ENCODE measurements around the gene SSUH2. TPM values are rescaled to one million over a fixed set of nuclear protein-coding genes. Genes with fewer than 3 reads are reported as not detected.

Gene SSUH2
- 0.12 TPM in 1 of 2 replicates, not detected in the other for total RNA-seq (ENCODE audit: low replicate concordance)

GRCh38 chr3:8644748-8645390 is at the start of gene SSUH2:
Gene SSUH2 (minus strand): TSS chr3:8644798. CDS start chr3:8644758, 40 bp downstream.

Other genes with a start within 250 kb of the SSUH2 start
- gene LMCD1, start 143.0 kb downstream of the SSUH2 start, total RNA-seq (ENCODE audit: low replicate concordance): 24.9 and 202 TPM in 2 replicates
- under 0.01 and 0.08 TPM in 2 replicates for gene CAV3, start 89.0 kb upstream of the SSUH2 start, total RNA-seq (ENCODE audit: low replicate concordance)
- gene OXTR, start 124.8 kb upstream of the SSUH2 start, total RNA-seq (ENCODE audit: low replicate concordance): 1.2 and 35.9 TPM in 2 replicates